Tibial nerve (tissue), 4 donors: ENCODE results near the gene HAGHL.

Experiments used
- EP300 ChIP-seq, 2 donors: sonication (generic); formaldehyde crosslinking; IDR thresholded peaks; one replicate each; pipeline ENCODE4 v1.6.1; 2017; ENCODE audit warnings: antibody characterized with exemption in 2 of 2, mild to moderate bottlenecking in 1 of 2
- POLR2A ChIP-seq, 2 donors: fragments of 450-650 bp; IDR thresholded peaks; one replicate each; pipeline ENCODE4 v1.6.1; 2017; ENCODE audit warnings: antibody characterized with exemption in 2 of 2, mild to moderate bottlenecking in 2 of 2, moderate library complexity in 2 of 2
- TF ChIP-seq, protein P1 (sequence below), 5 experiments: fragments of 200-600 bp in 3 of 5; fragments of 450-650 bp in 2 of 5; sonication (generic) in 3 of 5; IDR thresholded peaks; one replicate each; pipeline ENCODE4 v1.5.1; 2016 to 2019; ENCODE audit warnings: antibody characterized with exemption in 5 of 5, mild to moderate bottlenecking in 3 of 5, moderate library complexity in 2 of 5

DNA sequence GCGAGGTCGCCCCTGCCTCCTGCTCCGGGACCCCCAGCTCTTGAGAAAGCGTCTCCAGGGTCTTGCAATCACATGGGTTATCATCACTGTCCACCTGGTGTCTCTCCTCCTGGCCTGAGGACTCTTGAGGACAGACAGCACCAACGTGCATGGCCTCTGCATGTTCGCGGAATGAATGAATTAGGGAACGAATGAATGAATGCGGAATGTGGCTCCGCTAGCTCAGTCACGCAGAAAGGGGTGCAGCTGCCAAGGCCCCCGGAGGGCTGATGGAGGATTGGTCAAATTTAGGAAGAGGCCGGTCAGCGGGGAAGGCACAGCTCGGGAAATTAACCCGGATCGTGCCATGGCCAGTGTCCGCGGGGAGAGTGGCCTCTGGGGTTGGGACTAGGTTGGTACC lies 24.6 kb upstream of the HAGHL start:
- TF ChIP-seq, protein P1, sequence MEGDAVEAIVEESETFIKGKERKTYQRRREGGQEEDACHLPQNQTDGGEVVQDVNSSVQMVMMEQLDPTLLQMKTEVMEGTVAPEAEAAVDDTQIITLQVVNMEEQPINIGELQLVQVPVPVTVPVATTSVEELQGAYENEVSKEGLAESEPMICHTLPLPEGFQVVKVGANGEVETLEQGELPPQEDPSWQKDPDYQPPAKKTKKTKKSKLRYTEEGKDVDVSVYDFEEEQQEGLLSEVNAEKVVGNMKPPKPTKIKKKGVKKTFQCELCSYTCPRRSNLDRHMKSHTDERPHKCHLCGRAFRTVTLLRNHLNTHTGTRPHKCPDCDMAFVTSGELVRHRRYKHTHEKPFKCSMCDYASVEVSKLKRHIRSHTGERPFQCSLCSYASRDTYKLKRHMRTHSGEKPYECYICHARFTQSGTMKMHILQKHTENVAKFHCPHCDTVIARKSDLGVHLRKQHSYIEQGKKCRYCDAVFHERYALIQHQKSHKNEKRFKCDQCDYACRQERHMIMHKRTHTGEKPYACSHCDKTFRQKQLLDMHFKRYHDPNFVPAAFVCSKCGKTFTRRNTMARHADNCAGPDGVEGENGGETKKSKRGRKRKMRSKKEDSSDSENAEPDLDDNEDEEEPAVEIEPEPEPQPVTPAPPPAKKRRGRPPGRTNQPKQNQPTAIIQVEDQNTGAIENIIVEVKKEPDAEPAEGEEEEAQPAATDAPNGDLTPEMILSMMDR (IDR thresholded peaks at IDR 0.05), result no peak
- TF ChIP-seq EP300 (IDR thresholded peaks at IDR 0.05) (no peak), POLR2A (IDR thresholded peaks at IDR 0.05) (no peak)
